ENCODE data around the gene LRRC53.

The LRRC53 gene, protein sequence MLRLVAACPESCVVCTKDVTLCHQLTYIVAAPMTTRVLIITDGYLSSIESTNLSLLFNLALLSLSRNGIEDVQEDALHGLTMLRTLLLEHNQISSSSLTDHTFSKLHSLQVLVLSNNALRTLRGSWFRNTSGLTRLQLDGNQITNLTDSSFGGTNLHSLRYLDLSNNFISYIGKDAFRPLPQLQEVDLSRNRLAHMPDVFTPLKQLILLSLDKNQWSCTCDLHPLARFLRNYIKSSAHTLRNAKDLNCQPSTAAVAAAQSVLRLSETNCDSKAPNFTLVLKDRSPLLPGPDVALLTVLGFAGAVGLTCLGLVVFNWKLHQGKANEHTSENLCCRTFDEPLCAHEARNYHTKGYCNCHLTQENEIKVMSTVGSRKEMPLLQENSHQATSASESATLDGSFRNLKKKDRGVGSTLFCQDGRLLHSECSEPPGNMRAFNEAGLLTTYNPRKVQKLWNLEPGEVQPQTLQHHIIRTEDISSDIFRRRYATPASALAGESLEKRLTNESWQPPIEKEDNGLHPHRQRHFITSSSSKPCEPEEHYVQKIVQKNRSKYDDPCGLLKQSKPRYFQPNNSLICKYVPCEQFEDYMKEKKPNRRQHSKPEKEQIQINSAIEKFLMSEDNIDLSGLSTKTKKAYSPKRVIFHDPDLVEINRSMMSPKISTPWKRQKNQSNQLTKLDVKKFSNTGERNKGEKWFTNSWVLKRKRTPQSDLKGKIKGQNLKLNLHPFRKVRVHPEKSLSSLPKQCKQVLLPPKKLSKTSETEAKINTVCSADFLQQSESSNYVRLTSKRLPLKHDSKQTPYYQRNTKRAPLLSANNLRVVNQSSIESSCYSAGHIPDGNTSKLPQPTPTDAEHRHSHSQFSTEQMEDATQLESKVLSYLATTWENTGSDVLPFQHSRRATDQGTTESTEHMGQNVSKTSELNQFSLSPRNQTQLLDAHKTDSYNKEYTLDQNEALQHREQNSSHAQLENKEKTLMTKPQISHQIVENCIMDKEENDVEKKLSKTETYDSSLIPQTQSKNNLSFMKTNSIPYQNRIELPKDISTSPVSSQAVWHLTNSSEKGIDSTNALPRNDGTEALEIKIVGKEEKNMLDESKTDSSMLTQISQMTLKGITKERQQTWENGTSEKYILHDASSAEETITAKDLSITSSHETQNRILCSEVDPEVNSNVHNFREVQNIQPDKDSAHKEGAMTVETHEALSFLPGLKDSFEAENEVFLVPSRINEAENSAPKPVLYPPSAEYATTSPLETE

DNA sequence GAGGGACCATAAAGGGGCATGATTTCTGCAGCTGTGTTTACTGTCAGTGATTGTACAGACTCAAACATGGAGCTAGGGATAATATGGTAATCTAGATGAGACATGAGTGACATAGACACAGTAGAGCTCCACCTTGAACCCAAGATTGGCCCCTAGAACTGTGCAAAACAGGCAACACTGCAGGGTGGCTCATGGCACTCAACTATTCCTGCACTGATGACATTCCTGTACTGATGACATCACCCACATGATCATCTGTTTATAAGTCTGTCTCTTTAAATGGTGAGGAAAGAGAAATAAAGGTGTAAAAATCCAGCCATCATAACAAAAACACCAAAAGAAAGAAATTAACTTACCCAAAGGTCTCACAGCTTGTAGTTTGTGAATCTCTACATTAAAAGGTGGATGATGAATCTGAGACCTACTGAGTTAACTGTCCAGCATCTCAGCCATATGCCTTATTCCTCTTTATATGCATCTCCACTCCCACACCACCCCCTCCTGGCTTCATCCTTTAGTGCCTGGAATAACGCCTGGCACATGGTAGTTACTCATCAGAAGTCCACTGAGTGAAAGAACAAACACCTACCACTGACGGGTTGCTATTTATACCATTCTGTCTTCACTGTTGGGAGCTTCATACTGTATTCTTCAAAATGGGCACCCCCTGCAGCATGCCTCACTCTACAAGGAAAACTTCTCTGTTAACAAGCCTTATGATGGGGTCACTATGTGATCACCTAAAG is at the start of gene LRRC53:
Gene LRRC53, minus strand, starts transcription at position 442 of the 746 bp plus-strand sequence. CDS start 29,262 bp downstream, outside the sequence.
- no peak for DNase-seq

DNA sequence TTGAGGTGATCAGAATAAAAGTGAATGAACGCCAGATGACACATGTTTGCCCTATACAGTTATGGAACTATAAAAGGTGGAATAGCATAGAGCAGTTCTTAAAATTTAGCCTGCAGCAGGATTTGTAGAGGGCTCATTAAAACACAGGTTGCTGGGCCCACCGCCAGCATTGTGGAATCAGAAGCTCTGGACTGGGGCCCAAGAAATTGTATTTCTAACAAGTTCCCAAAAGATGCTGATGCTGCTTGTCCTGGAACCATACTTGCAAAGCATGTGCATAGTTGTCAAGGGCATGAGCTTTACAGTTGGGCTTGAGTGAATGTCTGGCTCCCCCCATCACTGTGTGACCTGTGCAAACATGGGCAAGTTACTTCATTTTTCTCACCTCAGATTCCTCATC is 37.5 kb upstream of the LRRC53 start:
- no peak for DNase-seq

DNA sequence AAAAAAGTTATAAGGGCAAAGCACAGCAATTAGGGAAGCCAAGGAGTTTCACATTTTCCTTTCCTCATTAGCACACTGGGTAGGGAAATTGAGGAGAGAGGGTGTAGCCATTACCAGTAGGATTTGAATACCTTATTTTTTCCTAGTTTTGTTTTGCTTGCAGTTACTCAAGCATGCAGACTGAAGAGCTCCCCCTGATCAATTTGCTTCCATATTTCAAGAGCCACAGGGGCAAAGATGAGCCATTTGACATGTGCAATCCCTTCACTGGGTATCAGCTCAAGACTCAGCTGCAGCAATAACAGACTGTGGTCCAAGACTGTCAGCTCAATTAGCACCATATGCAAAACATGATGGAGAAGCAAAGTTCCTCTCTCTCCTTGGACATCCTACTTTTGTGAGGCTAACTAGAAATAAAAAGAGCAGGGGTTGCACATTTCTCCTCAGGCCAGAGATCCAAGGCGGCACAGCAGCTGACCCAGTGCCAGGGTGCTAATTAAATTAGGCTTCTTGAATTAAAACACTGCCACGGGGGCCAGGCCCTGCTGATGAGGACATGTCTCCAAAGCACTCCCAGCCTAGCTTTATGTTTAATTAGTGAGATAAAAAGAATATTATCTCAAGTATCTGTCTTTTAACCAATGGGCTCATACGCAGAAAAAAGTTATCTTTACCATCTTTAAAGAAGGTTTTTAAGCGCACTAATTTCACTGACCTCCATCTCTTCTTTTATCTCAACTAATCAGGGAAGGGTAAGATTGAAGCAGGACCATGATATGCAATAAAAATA is 36.7 kb upstream of the LRRC53 start:
- DNase-seq, result no peak

DNA sequence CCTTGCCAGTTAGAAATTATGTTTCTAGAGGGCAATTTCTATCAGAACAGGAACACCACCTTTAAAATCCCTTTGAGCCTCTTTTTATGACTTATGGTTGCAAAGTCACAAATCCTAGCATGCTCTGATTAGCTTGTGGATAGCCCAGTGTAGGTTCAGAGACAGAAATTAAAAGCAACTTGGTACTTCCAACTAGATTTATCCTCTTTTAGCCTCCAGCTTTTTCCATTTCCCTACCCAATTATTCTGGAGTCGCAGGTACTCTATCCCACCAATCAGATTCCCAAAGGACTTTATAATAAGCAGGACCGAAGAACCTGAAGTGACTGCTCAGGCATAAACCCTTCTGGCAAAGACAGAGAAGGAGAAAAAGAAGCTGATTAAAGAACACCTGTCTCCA is 33.4 kb upstream of the LRRC53 start:
- no peak for DNase-seq

DNA sequence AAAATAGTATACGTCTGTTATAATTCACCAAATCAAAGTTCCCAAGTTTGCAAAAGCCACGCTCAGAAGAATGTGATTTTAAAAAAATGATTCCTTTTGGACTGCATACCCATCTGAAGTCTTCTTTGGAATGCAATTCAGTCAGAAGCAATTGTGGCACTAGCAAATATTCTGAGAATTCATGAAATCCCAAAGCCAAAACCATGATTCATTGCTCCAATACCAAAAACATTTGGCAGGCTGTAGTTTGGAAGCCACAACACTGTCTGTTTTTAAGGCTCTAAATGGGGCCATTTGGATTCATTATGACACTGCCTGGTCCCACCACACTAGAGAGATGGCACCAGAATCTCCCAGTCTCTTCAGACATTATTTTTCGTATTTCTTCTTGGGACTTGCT is 21.8 kb upstream of the LRRC53 start:
- no peak for DNase-seq

DNA sequence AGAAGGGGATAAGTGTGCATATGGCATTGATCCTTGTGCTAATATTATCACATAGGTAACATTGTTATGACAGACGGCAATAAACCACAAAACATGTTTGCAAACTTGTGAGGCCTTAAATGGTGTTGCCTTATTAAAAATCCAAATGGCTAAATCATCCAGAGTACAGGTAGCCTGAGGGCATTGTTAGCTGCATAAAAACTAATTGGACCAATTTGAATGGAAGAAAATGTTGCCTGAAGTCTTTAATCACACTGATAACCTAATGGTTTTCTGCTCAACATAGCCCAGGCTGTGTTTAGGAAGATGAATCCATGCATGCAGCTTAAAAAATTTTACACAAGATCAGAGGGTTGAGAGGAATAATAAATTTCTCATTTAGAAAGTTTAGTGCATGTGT is 19.4 kb upstream of the LRRC53 start:
- no peak for DNase-seq

DNA sequence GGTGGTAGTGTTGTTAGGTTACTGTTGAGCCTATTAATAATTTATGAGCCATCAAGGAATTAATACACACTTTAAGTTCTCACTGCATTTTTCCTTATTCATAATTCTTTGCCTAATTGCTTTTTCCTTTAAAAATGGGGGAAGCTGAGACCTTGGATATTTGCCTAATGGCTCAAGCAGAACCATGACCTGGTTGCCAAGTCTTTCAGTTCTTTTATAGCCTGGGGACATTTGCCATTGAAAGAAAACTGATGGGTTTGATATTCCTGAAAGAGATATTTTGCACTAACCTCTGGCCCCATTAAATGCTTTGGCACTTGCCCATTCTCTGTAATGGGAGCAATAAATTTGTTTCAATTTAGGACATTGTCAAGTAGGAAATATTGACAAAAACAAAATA is 18.5 kb upstream of the LRRC53 start:
- no peak for DNase-seq

DNA sequence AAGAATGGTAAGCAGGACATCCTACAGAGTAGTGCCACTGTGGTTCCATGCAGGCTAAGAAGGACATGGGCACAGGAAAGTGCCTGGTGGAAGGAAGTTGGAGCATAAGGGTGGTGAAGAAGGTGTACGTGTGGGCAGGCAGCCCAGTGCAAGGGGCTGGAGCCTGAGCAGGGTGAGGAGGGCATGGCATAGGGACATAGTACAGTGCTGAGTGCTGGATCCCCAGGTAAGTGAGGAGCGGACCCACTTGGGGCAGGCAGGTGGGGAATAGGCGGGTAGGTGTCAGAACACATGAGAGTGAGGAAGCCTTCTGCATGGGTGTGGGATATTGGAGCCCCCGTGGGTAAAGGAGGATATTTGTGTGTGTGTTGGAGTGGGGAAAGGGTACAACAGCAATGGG is 15.7 kb upstream of the LRRC53 start:
- DNase-seq, result no peak

DNA sequence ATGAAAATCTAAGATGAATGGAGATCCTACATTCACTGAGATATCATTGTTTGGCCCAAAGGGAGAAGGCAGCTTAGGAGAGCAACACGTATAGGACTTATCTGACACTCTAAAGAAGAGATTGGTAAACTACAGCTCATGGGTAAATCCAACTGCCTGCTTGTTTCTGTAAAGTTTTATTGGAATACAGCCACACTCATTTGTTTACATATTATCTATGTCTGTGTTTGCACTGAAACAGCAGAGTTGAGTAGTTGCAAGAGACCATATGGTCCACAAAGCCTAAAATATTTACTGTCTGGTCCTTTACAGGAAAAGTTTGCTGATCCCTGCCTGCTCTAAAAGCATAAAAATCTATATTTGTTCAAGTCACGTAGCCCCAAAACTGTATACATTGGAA is 14.3 kb upstream of the LRRC53 start:
- no peak for DNase-seq

DNA sequence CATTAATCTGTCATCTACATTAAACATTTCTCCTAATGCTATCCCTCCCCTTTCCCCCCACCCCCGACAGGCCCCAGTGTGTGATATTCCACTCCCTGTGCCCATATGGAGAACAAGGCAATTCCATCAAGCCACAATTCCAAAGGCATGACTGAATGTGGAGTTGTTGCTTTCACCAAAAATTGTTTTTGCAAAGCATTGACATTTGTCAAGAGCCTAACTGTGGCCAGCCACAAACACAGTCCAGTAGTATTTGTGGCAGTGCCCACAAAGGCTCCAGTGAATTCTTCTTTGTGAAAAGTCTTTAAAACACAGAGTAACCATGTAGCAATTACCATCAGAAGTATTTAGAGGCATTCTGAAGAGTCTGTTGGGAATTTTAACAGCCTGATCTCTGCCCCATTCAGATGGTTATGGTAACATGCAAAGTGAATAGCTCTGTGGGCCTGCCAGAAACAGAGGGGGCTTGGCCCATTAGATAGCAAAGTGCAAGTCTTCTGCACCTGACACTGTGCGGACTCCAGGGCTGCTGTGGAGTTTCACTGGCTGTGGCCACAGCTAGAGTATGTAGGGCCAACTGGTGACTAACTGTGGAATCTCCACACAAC is 11.6 kb upstream of the LRRC53 start:
- DNase-seq, result no peak

DNA sequence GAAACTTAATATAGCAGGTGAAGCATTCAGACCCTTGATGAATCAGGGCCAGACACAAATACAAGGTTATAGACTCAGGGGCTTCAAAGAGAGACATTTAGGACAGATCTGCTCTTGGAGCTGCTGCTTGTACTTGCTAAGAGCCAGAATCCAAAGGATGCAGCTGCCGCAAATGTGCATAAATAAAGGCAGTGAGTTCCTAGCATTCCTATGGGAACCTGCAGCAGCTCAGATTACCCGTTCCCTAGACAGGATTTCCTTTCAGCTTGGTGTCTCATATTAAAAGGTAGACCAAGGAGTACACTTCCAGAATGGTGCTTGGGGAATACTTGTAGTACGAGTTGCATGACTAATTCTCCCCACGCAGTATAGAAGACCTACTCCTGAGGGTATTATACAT is 9.7 kb upstream of the LRRC53 start:
- DNase-seq, result no peak

DNA sequence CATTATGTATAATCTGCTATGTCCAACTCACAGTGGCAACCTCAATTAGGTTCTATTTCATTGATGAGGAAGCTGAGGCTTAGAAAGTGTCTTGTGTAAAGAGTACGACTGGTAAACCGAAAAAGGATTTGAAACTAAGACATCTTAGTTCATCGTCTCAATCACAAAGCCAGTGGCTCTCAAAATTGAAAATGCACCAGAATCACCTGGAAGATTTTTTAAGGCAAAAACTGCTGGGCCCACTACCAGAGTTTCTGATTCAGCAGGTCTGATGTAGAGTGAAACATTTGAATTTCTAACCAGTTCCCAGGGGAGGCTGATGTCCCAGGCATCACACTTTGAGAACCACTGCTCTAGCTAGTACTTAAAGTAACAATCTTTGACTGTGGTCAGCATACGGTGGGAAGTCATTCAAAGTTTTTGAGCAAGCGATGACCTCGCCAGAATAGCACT is 5.2 kb upstream of the LRRC53 start:
- DNase-seq, result no peak

DNA sequence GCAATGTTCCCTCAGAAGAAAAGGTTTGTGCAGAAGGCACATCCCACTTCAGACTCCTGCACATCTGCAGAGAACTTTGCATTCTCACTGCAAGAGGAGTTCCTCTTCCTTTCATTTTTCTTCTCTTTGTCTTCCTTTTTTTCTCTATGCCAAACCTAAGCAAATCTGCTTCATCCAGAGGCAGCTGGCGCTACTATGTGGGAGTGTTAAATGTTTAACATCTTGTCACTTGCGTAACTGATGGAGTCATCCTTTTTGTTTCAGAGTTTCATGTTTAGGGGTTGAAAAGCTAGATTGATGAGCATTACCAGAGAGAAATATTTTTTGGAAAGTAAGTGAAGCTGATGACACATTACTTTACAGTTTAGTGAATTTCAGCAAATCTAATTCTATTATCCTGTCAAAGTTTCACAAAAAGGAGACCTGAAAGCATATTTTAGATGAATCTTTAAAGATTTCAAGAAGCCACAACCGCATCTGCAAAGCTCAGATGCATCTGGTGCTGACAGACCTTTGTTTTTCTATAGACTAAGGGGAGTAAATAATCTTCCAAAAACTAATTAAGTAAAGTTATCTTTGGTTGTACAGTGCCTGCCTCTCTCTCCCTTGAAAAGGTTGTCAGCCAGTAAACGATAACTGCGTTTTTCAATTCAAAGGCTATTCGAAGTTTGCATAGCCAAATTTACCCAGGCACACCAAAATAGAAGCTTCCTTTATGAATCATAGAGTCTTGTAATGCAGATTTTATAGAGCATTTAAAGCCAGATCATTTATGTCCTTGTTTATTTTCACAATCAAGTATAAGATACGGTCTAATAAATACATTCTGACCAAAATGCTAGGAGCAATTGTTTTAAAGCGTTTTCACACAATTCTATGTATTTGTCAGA is 1.2 kb upstream of the LRRC53 start:
- no peak for DNase-seq

DNA sequence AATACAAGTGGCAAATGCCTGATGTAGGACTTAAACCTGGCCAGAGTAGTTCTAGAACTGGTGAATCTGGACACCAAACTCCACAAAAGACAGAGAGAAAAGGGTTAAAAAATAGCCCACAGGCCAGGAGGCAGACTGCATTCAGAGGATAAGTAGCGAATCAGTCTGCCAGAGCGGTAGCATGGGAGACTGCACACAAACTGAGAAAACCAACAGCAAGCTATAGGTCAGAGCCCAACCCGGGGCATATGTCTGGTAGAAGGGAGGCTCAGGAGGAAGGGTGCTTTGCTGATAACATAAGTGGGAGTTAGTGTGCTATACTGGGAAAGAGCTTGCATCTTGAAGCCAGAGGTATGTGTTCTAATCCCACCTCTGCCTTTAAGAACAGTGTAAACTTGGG is 4.0 kb downstream of the LRRC53 start:
- no peak for DNase-seq

DNA sequence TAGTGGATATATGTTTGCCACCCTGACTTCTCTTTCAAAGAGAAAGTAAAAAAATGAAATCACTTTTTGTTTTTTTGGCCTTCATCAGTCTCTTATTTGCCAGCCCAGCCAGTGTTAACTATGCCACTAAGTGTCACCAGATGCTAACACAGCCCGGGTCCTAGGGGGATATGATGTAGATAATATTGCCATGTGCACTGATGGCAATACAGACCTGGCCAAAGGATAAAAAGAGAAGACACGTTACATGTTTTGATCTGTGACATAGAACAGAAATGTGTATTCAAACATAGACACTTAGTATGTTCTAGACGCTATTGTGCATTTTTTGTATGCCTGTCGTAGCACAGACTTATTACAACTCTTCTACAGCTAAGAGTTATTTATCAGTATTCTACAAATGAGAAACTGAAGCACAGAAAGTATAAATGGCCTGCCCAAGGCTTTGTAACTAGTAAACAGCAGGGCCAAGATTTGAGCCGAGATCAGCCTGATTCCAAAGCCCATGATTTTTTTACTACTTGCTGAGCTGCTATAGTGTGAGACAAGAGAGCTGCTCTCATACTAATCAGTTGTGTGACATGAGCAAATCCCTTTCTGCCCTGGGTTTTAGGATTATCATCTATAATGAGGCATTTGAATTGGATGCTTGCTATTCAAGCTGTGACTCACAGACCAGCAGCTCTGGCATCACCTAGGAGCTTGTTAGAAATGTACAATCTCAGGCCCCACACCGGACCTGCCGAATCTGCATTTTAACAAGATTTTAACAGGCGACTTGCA is 6.3 kb downstream of the LRRC53 start:
- DNase-seq, result no peak

DNA sequence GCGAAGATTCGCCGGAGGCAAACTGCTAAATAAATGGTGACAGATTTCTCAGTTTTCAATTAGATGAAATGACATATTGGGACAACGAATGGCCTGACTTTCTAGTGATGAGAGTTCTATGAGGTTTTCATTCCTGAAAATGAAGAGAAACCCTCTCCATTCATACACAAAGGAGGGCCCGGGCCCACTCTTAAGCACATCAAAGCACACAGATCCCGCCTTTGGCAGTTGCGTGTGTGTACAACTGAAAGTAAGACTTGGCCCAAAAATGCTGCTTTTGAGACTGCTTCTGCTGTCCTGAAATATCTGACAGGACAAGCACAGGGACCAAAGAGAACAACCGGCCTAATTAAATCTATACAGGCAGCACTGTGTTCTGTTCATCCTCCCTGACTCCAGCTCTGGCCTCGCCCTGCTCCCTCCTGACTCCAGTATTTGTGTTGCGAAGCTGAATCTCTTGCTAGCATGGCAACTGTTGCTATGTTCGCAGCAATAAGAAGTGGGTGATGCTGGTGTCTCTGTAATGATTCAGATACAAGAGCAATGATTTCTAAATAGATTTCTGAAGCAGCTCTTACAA is 7.4 kb downstream of the LRRC53 start:
- no peak for DNase-seq

DNA sequence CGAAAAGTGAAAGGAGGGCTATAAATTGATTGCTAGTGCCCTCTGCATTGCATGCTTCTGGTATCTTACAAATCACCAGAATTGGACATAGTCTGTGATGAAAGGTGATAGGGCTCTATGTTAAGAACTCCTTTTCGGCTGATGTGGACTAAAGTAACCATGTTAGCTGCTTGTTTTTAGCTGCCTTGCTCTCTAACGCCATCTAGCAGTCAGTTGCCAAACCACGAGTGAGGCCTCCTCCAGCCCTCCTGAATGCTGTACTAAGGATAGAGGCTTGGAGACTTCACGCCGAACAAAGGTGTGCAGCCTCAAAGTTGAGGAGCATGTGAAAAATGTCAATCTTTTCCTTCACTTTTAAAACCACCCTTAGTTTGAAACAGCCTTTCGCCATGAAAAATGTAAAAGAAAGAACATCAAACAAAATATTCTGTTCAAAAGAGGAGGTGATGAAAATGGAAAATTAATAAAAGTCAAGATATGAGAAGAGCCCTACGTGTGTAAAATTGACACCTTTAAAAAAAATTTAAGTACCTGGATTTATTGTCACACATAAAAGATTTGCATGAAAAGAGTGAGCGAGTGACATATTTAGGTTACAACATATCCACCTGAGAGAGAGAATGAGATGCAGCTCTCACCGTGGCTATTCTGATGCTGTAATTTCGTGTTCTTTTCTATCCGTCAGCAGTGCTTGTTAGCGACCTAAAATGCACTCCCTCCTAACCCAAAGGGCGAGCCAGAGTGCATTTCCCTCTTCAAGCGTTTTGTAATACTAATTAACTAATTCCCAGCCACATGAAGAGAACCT is 8.1 kb downstream of the LRRC53 start:
- no peak for DNase-seq

DNA sequence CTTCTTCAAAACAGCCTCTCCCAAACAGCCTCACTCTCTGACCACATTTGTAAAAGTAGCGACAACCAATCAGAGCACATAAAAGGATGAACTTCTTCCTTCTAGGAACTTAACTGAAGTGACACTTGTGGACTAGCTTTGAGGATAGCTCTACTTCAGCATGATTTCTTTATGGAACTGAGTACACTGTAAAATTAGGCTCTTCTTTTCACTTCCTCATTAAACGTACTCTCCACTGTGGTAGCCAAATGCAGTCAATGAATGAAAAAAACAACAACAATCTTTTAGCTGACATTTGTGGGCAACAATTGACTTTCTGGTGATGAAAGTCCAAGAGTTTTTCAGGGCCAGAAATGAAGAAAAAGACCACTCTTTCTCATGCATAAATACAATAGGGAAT is 9.6 kb downstream of the LRRC53 start:
- no peak for DNase-seq

Measured in 8988T (cell line).